HG03025 (cell line): ENCODE results near the gene HYI.

ENCODE experiments used
- ATAC-seq: cut with Tn5 transposase; IDR thresholded peaks from one replicate; pipeline ENCODE4 v1.9.1; 2021; ENCODE audit warnings: mild to moderate bottlenecking, moderate library complexity; ENCODE audit not compliant: unreplicated experiment, low FRiP score

Gene HYI

DNA sequence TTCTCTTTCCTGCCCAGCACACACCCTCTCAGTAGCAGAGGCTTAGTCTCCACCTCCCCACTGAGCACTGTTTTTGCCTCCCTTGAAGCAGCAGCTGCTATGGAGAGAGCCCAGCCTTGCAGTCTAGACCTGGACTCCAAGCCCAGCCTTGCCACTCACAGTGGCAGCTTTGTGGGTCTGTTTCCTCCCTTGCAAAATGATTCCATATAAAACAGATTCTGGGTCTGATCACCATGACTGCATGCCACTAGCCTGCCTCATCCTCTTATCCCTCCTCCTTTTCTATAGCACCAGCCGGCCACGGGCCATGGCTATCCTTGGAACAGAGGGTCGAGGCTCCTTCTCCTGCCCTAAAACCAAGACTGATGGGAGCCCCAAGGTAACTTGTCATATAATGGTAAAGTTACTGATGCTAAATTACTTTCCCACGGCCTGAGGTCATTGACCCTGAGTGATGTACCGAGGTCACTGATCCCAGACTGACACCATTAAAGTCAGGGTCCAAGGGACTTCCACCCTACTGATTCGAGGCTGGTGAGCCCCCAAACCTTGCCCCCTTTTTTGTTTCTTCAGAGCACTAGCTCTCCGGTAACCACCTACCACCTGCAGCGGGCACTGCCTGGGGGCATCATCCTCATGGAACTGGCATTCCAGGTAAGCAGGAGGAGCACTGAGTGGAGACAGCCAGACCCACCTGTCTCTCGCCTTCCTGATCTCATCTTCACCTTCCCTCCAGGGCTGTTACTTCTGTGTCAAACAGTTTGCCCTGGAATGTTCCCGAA is 7.9 kb downstream of the HYI start:
- no peak for ATAC-seq

DNA sequence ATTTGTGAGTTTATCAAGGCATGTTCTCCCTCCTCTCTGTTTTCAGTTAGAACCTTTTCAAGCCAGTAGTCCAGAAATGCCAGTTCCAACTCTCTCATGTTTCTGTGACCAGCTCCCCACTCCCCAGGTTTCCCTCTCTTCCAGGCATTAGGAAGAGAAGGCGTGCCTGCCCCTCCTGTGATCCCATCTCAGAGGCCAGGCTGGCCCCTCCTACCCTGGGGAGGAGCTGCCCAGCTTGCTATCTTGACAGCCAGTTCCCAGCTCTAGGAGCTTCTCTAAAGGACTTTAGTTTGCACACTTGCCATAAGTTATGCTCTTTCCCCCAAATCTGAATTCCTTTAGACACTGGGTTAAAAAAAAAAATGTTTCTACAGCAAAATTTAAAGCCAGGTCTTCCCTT is 8.9 kb downstream of the HYI start:
- no peak for ATAC-seq

DNA sequence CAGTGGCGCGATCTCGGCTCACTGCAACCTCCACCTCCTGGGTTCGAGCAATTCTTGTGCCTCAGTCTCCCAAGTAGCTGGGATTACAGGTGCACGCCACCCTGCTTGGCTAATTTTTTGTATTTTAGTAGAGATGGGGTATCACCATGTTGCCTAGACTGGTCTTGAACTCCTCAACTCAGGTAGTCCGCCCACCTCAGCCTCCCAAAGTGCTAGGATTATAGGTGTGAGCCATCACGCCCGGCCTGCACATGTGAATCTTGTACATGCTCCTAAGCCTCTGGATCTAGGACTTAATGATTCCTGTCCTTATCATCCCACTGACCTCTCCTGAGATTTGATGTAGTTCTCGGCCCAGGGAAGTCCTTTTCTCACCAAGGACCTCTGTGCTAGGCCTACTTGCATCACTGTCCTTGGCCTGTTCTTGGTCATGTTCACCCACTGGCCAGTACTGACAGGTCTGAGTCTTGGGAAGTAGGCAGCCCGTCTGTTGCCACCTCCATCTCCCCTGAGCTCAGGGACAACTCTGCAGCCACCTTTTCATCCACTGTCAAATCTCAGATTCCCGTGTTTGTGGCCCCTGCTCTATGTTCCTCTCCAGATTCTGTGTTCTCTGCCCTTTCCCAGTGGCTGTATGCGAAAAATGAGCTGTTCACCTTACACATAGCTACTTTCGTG is 9.4 kb downstream of the HYI start:
- no peak for ATAC-seq

DNA sequence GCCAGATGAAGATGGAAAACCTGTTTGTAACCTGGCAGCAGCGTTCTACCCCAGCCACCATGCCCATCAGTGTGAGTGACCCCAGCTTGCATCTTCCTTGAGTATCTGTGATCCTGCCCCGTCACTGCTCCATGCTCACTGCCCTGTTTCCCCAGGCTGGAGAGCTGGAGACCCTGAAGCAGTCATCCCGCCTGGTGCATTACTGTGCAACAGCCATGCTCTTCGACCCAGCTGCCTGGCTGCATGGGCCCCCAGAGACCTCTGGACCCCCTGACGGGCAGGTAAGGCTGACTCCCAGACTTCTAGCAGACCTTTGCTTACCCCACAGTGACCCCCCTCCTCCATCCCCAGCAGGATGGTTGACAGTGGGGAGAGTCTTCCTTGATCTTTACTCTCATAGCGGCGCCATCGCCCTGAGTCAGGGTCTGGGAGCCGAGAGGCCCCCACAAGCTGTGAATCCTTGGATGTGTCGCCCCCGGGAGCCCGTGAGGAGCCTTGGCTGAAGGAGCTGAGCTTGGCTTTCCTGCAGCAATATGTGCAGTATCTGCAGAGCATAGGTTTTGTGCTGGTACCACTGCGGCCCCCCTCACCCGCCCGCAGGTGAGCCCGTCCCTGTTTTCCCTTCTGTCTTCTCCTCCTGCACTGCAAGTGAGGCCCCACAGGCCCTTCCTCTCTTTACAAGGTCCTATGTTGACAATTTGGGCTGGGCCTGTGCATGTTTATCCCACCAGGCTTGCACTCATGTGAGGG is 10.4 kb downstream of the HYI start:
- ATAC-seq, result no peak

DNA sequence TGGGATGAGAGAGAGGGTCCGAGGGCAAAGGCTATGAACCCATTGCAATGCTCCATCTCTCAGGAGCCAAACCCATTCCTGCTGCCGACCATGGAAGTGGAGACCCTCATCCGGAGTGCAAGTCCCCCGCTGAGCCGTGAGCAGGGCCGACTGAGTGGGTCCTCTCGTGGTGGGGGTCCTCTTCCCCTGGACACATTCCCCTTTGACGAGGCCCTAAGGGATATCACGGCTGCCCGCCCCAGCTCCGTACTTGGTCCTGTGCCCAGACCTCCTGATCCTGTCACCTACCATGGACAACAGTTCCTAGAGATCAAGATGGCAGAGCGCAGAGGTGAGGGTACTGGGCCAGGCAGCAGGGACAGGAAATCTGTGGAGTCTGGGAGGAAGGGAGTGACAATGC is 11.0 kb downstream of the HYI start:
- ATAC-seq, result no peak

DNA sequence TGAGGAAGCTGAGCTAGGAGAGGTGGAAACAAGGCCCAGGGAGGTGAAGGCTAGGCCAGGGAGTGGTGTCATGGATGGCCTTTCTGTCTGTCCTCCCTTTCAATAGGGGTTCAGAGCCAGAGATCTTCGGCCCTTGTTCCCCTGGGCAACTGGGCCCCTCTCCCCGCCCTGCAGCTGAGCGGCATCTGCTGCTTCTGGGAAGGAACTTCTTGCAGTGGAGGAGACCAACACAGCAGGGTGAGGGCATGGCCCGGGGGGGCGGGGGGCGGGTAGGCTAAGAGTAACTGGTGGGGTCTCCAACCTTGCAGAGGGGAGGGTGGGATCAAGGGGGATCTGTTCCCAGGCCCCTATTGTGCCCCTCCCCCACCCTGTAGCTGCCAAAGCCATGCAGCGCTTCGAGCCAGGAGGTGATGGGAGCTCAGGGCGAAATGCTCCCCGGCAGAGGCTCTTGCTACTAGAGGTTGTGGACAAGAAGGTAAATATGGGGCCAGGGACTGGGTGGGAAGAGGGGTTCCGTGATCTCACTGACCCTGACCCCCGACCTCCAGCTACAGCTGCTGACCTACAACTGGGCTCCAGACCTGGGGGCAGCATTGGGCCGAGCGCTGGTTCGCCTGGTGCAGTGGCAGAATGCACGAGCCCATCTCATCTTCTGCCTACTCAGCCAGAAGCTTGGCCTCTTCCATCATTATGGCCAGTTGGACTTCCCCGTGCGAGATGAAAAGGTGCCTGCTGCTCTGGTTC is 11.7 kb downstream of the HYI start:
- no peak for ATAC-seq

DNA sequence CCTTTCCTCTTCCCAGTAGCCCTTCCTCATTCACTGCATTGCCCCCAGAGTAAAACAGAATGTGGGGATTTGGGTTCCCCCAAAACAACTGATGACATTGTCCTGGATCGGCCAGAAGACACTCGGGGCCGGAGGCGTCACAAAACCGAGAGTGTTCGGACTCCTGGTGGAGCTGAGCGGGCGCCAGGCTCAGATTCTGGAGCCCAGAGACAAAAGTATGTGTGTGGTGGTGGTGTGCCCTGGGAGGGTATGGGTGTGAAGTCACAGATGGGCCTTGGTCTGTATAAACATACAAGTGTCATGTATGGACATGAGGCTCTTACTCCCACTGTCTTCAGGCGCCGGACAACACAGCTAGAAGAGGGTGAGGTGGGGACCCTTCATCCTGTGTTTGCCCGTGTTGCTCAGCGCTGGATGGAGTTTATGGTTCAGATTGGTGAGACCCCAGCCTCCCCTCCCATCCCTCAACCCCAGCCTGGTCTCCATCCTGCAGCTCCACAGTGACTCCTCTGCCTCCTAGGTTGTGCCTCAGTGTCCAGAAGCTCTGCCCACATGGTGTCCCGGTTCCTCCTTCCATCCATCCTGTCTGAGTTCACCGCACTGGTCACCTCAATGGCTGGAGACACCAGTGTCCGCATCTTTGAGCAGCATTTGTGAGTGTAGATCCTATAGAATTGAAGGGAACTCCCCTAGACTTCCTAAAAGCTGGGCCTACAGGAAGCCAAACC is 12.4 kb downstream of the HYI start:
- ATAC-seq, result no peak

DNA sequence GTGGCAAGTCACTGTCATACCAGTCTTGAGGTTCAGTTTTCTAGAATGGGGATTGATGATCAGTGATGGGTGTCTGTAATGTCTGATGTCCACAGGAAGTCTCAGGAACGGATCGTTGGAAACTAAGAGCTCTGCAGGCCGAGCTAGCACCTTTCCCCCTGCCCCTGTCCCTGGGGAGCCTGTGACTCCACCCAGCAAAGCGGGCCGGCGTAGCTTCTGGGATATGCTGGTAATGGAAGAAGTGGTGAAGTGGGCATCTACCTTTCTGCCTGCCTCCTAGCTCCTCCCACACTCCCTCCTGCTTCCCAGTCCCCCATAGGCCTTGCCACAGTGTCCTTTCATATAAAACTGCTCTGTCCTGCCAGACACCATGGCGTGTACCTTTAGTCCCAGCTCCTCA is 13.4 kb downstream of the HYI start:
- no peak for ATAC-seq

DNA sequence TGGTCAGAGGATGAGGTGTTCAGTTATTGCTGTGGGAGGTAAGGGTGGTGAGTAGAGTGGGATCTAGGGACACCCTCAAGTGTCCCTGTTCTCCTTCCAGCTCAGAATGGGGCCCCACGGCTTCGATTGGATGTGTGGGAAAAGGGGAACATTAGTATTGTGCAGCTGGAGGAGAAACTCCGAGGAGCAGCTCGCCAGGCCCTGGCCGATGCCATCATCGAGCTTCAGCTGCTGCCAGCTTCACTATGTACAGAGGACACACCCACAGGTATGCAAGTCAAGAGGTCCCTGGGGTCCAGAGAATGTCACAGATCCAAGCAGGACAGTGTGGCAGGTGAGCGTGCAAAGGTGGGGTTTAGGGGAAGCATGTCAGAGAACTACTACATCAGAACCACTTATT is 13.9 kb downstream of the HYI start:
- ATAC-seq, result no peak

DNA sequence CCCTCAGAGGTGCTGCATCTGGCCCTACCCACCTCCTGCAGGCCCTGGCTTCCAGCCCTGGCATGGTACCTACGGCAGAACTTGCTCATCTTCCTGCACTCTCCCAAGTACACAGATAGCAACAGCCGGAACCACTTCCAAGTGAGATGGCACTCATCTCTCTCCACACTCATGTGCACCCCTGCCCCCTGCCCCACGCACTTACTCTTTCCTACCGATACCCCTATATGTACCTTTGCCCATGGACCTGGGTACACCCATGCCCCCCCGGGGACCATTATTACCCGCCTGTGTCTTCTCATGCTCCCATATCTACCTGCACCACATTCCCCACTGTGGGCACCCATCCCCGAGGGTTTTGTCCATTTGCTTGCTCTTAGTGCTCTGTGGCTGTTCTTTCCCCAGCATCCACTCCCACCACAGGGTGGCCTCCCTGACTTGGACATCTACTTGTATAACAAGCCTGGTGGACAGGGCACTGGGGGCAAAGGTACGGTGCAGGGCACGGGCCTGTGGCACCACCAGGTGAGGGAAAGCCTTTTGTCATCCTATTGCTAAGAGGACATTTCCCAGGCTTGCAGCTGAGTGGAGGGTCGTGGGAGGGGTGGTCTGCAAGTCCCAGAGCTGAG is 14.7 kb downstream of the HYI start:
- no peak for ATAC-seq

DNA sequence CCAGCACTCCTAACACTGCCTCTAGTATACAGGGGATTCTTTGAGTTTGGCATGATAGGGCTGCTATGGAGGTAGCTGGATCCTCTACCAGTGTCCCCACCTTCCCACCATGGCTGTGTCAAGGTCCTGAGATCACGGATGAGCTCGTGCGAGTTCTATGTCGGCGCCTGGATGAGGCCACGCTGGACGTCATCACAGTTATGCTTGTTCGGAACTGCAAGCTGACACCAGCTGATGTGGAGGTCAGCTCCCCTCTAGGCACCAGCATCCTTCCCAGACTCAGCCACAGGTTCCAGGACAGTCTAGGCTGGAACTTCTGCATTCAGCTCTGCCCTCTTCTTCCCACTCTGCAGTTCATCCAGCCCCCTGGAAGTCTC is 15.2 kb downstream of the HYI start:
- no peak for ATAC-seq

DNA sequence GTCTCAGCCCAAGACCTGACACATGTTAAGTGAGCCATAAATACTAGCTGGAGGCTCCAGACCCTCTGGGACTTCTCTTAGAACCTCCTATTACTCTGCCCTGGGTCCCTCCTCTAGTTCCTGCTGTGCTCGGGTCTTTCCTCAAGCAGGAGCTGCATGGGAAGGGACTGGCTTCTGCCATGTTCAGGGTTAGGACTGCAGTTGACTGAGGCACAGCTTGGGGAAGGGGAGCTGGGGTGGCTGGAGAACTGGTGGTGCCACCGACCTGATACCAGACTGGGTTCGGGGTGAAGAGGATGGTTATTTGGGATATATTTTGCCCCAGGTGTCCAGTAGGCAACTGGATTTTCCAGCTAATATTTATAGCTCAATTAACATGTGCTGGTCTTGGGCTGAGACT is 15.7 kb downstream of the HYI start:
- no peak for ATAC-seq

DNA sequence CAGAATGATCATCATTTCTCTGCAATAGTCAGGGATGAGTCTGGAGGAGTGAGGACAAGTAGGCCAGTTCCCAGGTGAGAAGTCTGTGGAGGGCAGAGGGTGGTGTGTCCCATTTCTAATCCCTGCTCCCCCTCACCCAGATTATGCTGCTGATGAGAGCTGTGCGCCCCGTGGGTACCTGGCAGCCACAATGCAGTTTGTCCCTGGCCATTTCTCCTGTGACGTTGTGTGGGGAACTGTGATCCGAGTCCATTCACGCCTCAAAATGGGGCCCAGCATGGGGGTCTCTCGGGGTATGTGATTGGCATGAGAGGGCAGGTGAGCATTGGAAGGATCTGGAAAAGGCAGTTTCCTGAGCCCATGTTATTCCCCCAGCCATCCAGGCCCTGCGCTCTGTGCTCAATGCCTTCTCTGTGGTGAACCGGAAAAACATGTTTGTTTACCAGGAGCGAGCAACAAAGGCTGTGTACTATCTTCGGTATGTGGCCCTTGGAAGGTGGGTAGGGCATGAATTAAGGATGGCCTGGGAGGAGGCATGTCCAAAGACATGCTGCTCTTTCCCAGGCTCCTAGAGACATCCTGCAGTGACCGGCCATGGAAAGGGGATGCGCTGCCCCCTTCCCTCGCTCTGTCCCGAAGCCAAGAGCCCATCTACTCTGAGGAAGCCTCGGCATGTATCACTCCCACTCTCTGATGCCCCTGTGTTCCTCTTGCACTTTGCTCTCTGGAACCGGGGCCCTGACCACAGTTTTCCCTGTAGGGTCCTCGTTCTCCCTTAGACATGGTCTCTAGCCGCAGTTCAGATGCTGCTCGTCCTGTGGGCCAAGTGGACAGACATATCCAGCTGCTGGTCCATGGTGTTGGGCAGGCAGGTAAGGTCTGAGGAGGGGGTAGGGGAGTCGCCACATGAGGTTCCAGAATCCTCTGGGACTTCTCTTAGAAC is 16.4 kb downstream of the HYI start:
- no peak for ATAC-seq

DNA sequence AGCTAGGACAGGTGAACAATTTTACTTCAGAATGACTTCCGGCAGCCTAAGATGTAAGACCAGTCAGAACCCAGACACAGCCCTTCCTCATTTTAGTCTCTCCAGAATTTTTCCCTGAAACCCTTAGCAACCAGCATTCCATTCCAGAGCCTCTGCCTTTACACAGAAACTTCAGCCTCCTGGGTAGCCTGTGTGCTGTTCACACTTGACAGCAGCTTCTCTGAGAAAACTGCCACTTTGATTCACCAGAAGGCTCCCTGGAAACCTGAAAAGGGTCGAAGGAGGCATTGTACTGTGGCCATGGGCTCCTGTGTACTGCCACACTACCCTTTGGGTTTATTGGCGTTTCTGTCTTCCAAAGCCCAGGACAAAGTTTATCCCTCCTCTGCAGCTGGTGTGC is 17.4 kb downstream of the HYI start:
- no peak for ATAC-seq

DNA sequence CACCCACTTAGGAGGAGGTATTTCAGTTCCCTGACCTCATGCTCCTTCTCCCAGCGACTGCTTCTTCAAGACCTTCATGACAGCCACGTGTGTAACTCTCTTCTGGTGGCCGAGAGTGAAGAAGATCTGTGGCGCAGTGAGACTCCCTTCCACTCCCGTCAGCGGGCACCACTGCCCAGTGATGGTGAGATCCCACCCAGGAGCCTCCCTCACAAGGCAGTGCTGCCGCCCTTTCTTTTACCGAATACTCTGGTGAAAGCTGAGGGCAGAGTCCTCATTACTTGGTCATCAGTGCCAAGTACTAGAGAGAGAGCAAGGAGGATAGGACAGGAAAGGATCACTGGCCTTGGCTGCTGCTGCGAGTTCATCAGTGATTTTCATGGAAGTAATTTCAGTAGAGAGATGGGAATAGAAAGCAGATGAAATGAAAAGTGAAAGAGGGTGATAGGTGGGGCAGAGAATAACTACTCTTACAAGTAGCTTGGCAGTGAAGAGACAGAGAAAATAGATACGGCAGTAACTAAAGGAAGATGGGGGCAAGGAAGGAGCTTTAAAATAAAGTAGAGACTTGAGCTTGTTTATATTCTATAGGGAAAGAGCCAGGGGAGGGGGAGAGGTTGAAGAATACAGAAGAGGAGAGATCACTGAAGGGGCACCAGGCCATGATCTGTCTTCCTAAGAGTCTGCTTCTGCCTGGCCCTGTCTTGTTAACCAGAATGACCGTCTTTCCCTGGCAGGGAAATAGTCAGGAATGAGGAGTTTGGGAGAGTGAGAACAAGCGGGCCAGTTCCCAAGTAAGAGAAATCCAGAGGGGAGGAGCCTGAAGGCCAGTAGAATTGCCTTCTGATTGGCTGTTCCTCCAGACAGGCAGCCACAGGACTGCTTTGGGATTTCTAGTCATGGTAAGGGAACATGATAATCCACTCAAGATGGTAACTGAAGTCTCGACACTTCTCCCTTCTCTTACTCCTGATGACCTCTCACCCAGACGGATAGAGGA is 18.3 kb downstream of the HYI start:
- ATAC-seq, result no peak

DNA sequence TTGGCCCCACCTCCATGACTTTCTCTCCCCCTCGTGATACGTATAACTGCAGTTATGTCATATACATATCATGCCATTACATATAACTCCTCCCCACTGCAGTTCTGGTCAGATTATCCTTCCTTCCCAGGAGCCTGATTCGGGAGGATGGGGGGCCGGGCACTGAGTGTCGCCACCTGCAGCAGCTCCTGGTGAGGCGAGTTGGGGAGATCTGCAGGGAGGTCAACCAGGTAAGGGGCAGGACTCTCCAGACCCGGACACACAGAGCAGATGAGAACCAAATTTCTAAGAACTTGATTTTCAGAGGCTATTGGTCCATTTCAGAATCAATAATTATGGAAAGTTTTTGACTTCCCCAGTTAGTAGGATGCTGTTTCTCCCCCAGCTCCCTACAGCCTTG is 19.5 kb downstream of the HYI start:
- no peak for ATAC-seq

DNA sequence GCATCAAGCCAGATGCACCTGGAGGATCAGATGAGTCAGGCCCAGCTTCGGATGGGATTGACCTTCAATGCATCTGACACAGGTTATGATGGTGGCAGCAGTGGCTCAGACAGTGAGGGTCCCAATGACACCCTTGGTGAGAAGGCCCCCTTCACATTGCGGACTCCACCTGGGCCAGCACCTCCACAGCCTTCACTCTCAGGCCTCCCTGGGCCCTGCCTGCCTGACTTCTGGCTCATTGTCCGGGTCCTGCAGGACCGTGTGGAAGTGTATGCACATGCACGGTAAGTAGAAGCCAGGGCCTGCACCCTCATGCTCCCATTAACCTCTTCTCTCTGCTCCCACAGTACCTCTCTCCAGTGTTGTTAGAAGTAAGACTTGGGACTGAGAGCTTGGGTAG is 20.8 kb downstream of the HYI start:
- ATAC-seq, result no peak
